Measurements from ENCODE around the gene GUCA1A. TPM values are rescaled to one million over a fixed set of nuclear protein-coding genes. Genes with fewer than 3 reads are reported as not detected.

Gene GUCA1A
- total RNA-seq, 1 donor from 2014 or later = not detected

GRCh38 chr6:42179261-42179944, 6.2 kb downstream of the GUCA1A start:
- no peak for TF ChIP-seq CTCF (IDR thresholded peaks at IDR 0.05)
- Mint-ChIP-seq H3K27ac (ENCODE audit: unreplicated experiment) (no peak overlapping the region), H3K4me1 (ENCODE audit: unreplicated experiment) (no peaks in the 10 kb centered on the region), H3K36me3 (ENCODE audit: unreplicated experiment) (no peaks in the 10 kb centered on the region), H3K4me3 (ENCODE audit: unreplicated experiment) (no peak overlapping the region), H3K9me3 (ENCODE audit: unreplicated experiment) (no peaks in the 10 kb centered on the region), H3K27me3 (ENCODE audit: unreplicated experiment) (peaks cover 4% of the 10 kb centered on the region)
- no peak for DNase-seq (ENCODE audit: extremely low spot score, unreplicated experiment)

- no peak overlapping the region for H3K27ac Mint-ChIP-seq (ENCODE audit: unreplicated experiment)
- peaks cover 4% of the 10 kb centered on the region for H3K27me3 Mint-ChIP-seq (ENCODE audit: unreplicated experiment)
- no peaks in the 10 kb centered on the region for H3K36me3 Mint-ChIP-seq (ENCODE audit: unreplicated experiment)
- H3K4me1 Mint-ChIP-seq (ENCODE audit: unreplicated experiment) = no peaks in the 10 kb centered on the region
- DNase-seq (ENCODE audit: extremely low spot score, unreplicated experiment) = no peak
- TF ChIP-seq CTCF (IDR thresholded peaks at IDR 0.05) = no peak
- no peaks in the 10 kb centered on the region for H3K9me3 Mint-ChIP-seq (ENCODE audit: unreplicated experiment)
- H3K4me3 Mint-ChIP-seq (ENCODE audit: unreplicated experiment) = no peak overlapping the region
Measured at GRCh38 chr6:42179945-42180313, 6.8 kb downstream of the GUCA1A start.

GRCh38 chr6:42182101-42182500, 8.9 kb downstream of the GUCA1A start:
- Mint-ChIP-seq H3K27me3 (ENCODE audit: unreplicated experiment) (peaks cover 4% of the 10 kb centered on the region), H3K4me1 (ENCODE audit: unreplicated experiment) (no peaks in the 10 kb centered on the region), H3K9me3 (ENCODE audit: unreplicated experiment) (no peaks in the 10 kb centered on the region), H3K36me3 (ENCODE audit: unreplicated experiment) (no peaks in the 10 kb centered on the region), H3K4me3 (ENCODE audit: unreplicated experiment) (no peak overlapping the region), H3K27ac (ENCODE audit: unreplicated experiment) (no peak overlapping the region)
- TF ChIP-seq CTCF (IDR thresholded peaks at IDR 0.05) = no peak
- no peak for DNase-seq (ENCODE audit: extremely low spot score, unreplicated experiment)

GRCh38 chr6:42184475-42184874, 11.3 kb downstream of the GUCA1A start:
- TF ChIP-seq CTCF (IDR thresholded peaks at IDR 0.05) = no peak
- no peak for DNase-seq (ENCODE audit: extremely low spot score, unreplicated experiment)
- Mint-ChIP-seq H3K36me3 (ENCODE audit: unreplicated experiment) (no peaks in the 10 kb centered on the region), H3K4me1 (ENCODE audit: unreplicated experiment) (no peaks in the 10 kb centered on the region), H3K27me3 (ENCODE audit: unreplicated experiment) (peaks cover 4% of the 10 kb centered on the region), H3K4me3 (ENCODE audit: unreplicated experiment) (no peak overlapping the region), H3K27ac (ENCODE audit: unreplicated experiment) (no peak overlapping the region), H3K9me3 (ENCODE audit: unreplicated experiment) (no peaks in the 10 kb centered on the region)

- no peak overlapping the region for H3K27ac Mint-ChIP-seq (ENCODE audit: unreplicated experiment)
- no peaks in the 10 kb centered on the region for H3K36me3 Mint-ChIP-seq (ENCODE audit: unreplicated experiment)
- no peak for DNase-seq (ENCODE audit: extremely low spot score, unreplicated experiment)
- no peak overlapping the region for H3K4me3 Mint-ChIP-seq (ENCODE audit: unreplicated experiment)
- no peak for TF ChIP-seq CTCF (IDR thresholded peaks at IDR 0.05)
- no peaks in the 10 kb centered on the region for H3K27me3 Mint-ChIP-seq (ENCODE audit: unreplicated experiment)
- no peaks in the 10 kb centered on the region for H3K9me3 Mint-ChIP-seq (ENCODE audit: unreplicated experiment)
- H3K4me1 Mint-ChIP-seq (ENCODE audit: unreplicated experiment) = peaks cover 5% of the 10 kb centered on the region
Measured at GRCh38 chr6:42185597-42185996, 12.4 kb downstream of the GUCA1A start.

All from osteocyte (in vitro differentiated cells).